Muscle of arm (tissue), 12 donors: ENCODE data around the gene SKIDA1. TPM values are rescaled to one million over a fixed set of nuclear protein-coding genes. Genes with fewer than 3 reads are reported as not detected.

Source experiments
- DNase-seq: peaks from one replicate; pipeline ENCODE4 v3.0.0-alpha.2; 2013
- polyA plus RNA-seq, 12 donors: library from polyadenylated mRNA; unstranded; fragments of 120-200 nt; gene quantifications; one replicate each; pipeline ENCODE4 v1.2.1, GENCODE V29; 2013; ENCODE audit not compliant: insufficient read length in 12 of 12

The SKIDA1 gene
- polyA plus RNA-seq, 12 donors: 1.6 to 3.6 (median 2.5) TPM; not detected in 1

GRCh38 chr10:21529032-21529910 is 3.8 kb upstream of the SKIDA1 start:
- peak; percentile 11 for DNase-seq

- DNase-seq: peak; percentile 13
Measured at GRCh38 chr10:21528236-21529031, 3.0 kb upstream of the SKIDA1 start.

DNA sequence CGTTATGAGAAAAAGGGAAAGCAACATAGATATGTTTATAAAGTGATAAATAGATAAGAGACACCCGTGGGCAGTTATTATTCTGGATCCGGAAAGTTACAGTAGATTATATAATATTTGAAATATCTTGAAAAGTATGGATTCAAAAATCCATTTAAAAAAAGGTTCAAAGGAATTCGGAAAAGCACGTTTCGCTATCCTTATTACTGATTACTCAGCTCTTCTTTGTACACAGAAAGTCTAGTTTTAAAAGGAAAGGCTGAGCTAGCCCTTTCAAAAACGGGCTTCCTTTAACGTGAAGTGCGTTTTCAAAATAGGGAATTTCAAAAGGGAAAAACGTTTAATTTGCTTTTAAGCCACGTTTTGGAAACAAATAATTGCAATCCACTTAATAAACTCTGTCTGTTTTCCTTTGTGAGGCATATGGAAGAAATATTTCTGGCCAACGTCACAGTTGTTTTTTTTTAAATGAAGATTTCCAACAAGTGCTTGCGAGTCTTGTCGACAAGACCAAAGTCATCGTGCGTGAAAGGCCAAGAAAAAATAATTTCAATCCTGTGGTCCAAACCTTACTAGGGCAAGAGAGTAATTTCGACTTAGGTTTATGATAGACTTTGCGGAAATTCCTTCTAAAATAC is 2.2 kb upstream of the SKIDA1 start:
- DNase-seq: peak; percentile 50

DNA sequence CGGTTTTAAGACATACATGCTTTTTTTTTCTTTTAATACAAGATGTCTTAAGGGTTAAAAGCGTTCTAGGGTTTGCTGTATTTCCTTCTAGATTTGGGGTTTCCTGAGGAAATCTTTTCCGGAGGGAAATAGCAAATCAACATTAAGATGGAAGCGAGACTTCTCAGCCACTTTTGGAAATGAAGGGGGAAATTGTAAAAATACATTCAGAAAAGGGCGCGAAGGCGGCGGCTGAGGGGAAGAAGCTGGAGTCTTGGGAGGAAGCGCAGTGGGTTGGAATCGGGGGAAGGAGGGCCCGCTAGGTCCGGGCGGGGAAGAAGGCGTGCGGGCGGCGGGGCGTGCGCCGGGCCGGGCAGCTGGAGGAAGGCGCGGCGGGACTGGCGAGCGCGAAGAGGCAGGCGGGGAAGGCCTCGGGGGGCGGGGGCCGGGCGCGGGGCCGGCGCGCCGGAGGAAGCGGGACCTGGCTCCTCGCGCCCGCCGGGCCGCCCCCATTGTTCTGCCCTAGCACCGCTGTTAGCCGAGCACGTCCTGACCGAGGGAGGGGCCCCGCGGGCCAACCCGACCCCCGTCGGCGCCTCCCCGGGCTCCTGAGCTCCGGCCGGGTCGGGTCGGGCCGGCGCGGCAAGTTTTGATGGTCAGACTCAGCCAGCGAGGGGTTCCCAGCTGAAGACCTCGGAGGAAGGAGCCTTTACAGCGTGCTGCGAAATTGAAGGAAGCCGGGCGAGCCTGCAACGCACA is 1.5 kb upstream of the SKIDA1 start:
- DNase-seq: peak; percentile 71

DNA sequence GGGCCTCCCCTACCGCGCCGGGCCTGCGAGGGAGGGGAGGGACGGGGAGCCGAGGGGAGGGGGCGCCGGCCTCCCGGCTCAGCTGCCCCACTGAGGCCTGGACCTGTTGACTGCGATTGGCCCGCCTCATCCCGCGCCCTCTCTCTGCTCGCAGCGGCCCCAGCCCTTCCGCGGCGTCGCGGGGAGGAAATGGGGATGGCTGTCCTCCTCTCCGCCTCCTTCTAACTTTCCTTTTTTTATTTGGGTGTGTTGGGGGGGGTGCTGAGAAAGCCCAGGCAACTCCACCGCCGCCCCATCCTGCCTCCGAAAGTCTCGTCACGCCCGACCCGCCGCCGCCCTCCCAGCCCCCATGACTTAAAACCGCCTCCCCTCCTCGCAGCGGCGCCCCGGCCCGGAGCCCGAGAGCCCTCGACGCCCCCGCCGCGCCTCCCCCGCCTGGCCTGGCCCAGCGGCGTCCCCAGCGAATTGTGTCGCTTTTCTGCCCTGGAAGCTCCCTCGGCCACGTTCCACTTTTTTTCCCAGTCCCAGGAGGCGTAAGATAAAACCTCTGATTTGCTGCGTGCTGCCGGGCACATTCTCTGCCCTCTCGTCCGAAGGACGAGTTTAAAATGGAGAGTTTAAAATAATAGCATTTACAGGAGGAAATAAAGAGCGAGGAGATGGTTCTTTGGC is 842 bp upstream of the SKIDA1 start:
- peak; percentile 88 for DNase-seq

DNA sequence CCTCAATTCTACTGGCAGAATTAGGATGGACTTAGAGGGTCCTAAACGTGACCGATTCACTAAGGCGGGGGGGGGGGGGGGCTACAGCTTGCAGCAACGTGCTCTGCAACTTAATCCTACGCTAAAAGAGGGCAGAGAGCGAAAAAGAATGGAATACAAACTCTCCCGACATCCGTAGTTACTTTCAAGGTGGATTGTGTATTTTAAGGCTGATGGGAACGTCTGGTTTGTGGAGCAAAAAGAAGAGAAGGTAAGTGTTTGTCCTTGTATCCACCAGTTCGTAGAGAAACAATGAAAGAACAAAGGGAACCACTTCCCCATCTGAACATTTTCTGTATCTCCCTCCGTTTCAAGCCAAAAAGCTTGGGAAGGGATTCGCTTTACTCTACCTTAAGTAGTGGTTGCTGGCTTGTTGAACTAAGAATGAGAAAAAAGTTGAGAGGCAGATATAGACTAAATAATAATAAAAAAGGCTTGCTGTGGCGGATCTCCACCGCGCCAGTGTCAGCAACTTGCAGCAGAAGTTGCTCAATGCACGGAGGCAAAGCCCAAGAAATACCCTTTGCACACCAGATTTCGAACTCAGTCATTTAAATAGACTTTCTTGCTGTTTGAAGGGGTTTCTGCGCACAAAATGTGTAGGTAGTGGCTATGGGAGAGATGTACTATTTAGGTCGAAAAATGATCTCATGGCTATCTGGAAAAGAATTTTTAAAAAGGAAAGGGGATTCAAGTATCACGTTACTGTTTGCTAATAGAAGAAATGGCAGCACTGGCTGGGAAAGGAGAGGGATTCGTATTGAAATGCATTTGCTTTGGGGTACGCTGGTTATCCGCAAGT is 736 bp downstream of the SKIDA1 start:
- DNase-seq: no peak

DNA sequence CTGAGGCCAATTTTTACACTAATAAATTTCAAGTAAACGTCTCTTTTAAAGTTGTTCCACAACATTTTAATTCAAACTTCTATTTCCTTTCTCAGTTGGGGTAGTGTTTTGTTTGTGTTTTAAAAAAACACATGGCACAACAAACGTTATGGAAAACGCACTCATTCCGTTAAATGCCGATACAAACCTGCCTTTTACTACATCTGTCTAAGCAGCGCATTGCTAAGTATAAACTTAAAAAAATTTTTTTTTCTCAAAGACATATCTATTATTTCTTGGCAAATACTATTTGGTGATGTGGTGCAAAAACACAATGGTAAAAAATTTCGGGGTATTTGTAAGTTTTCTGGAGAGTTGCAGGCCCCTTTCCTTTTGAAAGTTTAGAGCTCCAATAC is 1.4 kb downstream of the SKIDA1 start:
- no peak for DNase-seq

GRCh38 chr10:21523557-21524008 is 1.9 kb downstream of the SKIDA1 start:
- no peak for DNase-seq

DNA sequence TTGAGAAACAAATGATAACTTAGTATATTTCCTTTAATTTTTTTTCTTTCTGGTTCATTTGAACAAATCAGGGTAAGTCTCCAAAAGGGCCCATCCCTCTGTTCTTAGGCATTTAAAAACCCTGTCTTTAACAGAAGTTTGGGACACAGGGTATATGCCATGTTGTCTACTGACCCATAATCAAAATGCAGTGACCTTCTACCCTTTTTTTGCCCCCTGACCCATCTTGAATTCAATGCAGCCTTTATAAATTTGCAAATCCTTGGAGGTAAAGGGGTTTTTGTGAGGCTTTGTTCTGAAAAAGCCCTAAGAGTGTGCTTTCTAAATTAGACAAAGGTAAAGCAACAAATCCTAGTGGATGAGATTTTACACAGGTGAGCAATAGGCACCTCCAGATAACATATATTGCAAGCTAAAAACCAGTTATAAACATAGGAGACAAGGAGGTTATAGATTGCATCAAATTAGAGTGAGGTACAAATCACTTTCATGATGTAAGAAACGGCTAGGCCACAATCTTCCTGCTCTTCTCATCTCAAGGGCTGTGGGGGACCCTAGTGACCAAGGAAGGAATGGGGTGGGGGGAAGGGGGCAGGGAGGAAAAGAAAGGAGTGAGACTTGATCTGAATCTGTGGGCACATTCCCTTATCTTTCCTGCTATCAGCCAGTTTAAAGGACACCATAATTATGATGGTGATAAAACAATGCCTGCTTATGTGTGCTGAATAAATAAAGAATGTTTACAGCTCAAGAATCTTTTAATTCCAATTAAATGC is 2.7 kb downstream of the SKIDA1 start:
- no peak for DNase-seq

GRCh38 chr10:21521751-21522533 is 3.5 kb downstream of the SKIDA1 start:
- no peak for DNase-seq

DNA sequence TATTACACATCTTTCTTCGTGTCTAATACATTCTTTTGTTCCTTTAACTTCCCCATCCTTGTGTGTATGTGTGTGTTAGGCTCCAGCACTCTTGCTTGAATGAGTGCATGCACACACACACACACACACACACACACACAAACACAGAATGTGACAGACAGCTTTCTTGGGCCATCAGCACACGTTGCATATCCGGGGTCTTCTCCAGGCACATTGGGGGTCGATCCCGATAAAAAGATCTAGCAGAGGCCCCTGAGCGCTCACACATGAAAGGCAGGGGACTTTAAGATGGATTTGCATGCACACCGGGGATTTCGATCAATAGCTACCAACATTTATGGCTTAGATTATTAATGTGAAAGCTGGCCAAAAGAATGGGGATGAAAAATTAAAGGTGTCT is 4.5 kb downstream of the SKIDA1 start:
- no peak for DNase-seq

DNA sequence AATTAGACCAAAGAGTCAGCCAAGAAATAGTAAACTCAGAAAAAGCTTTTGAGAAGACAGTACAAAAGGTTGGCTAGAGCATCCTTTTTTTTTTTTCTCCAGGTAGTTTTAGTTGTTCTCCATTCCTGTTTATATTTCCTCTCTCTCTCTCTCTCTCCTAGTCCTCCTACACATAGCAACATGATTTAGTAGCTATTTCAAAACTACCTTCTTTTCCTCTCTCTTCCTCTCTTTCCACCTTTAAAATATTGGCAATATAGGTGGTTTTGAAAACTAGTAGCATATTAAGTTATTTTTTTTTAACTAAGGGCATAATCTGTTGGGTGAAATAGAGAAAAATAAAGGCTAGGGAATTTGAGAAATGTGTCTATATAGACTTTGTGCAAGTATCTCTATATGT is 5.0 kb downstream of the SKIDA1 start:
- DNase-seq: no peak

GRCh38 chr10:21519941-21520436 is 5.5 kb downstream of the SKIDA1 start:
- DNase-seq: no peak

GRCh38 chr10:21519397-21519933 is 6.0 kb downstream of the SKIDA1 start:
- no peak for DNase-seq

DNA sequence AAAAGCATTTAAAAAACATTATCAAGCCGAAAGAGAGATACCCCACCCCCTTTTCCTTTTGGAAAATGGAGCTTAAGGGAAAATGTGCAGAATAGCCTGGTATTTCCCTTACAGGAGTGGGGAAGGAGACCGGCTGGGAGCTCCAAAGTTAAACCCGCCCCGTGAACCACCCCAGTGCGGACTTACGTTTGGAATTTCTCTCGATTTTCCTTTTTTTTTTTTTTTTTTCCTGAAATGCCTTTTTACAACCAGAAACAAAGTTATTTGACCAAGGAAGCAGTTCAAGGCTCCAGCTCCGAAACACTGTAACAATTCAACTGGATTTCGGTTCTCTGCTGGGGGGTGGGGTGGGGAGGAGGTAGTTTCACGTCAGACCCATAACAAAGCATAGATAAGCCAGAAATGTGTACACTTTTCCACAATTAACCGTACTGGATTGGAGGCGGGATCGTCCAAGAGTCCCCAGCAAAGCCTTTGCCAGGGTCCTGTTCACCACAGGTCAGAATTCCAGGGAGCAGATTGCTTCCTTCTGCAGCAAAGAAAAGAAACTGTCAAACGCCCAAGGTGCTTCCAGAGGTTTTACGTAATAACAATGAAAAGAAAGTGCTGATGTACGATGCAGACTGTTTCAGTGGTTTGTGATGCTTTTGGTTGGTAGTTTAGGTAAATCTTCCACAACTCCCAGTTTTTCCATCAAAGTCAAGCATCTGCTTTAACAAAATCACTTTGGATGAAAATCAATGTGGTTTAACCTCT is 6.7 kb downstream of the SKIDA1 start:
- DNase-seq: no peak

DNA sequence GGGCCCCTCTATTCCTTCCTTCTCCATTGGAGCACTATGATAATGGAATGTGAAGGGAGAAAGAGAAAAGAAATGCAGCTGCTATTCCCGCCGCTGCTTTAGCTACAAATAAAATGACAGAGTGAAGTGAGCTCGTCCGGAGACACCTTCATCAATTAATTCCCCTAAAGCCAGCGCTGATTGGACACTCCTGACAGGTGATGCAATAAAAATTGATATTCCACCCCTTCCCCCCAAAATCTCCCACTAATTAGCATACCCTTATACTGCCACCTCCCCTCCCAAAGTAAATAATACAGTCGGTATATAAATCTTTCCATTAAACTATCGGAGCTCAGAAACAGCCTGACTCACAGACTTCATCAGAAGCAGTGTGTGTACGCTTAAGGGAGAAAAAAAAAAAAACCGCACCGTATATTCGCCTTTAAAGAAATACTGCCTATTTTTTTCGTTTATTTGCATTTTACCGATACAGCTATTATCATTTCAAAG is 7.3 kb downstream of the SKIDA1 start:
- DNase-seq: no peak
